ENCODE data around the gene KDM5B.

GRCh38 chr1:202810615-202811295 is 2.5 kb upstream of the KDM5B start, which contains the start of gene PCAT6:
- TF ChIP-seq CTCF (IDR thresholded peaks at IDR 0.05) (peak in 1 of 4 experiments; percentile 5), POLR2A (IDR thresholded peaks at IDR 0.05) (peak; percentile 77 to 81)

Data from uterus (tissue), 2 donors.